ENCODE measurements around the gene RAD51D.

DNA sequence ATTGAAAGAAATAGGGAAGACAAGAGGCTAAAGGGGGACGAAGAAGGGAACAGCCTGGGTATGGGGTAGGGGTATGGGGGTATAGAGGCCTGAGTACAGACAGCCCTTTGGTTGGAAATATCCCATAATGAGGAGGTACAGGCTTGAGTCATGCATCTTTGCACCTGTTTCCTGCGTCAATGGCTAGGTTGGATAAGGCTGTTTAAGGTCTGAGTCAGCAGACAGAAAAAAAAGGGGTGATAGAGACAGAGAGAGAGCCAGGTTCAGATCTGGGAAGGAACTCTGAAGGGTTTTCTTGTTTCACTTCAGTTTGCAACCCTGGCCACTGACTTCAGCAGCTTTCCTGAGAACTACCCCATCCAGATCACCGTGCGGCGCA, 10.3 kb upstream of the RAD51D start:
- TF ChIP-seq GATA2 (IDR thresholded peaks at IDR 0.05; ENCODE audit: low read depth, low read length): no peak
- no peak for TF ChIP-seq GATA3 (IDR thresholded peaks at IDR 0.05; ENCODE audit: low read depth, low read length)
